HepG2 (cell line): ENCODE measurements around the gene POLQ. TPM values are rescaled to one million over a fixed set of nuclear protein-coding genes. Genes with fewer than 3 reads are reported as not detected.

Experiments used
- ATAC-seq: fragments of 200-7000 bp; cut with Tn5 transposase; 3 replicates; pipeline ENCODE4 v1.9.1; 2020; ENCODE audit warnings: mild to moderate bottlenecking, moderate library complexity
- BruUV-seq: library from RNA; stranded (reverse); fragments of 400-500 nt; replicated peaks from 2 replicates; lab custom pipeline; 2021; lab: Mats Ljungman, UMichigan
- CTCF ChIA-PET: fragments of 300-600 bp; formaldehyde crosslinking; extraction: SDS; loops from one replicate; lab custom pipeline; 2021; ENCODE audit warnings: low total read pairs, inconsistent platforms, low intra/inter-chr PET ratio; lab: Yijun Ruan, JAX
- POLR2A ChIA-PET: fragments of 350-600 bp; sonication (Branson Sonifier 250); formaldehyde crosslinking; loops from one replicate; lab custom pipeline; 2020; ENCODE audit warnings: antibody characterized with exemption, inconsistent platforms; lab: Yijun Ruan, JAX
- DNase-seq: peaks from one replicate; pipeline ENCODE4 v3.0.0-alpha.2; 2015; ENCODE audit warnings: low spot score
- FAIRE-seq: peaks from 3 replicates; lab custom pipeline; 2011; peaks lifted over from hg19 to GRCh38; lab: Jason Lieb, UNC
- H2AFZ ChIP-seq: one replicate; pipeline ENCODE4 v1.6.1; 2011; ENCODE audit warnings: low read length, inconsistent platforms
- H3K27ac ChIP-seq: fragments of 300-600 bp; 3 replicates; pipeline ENCODE4 v1.8.0; 2011; ENCODE audit warnings: mixed run types, mild to moderate bottlenecking, mixed read lengths, low read length, inconsistent platforms; ENCODE audit not compliant: insufficient read depth; ENCODE audit errors: extremely low read length
- H3K27me3 ChIP-seq, 2 experiments: fragments of 200-600 bp in 1 of 2; 2 replicates in 1 of 2; 3 replicates in 1 of 2; pipeline versions ENCODE4 v1.6.0 to v1.8.0; 2011; ENCODE audit warnings: low read length in 2 of 2, mild to moderate bottlenecking in 2 of 2, moderate library complexity in 2 of 2, inconsistent platforms in 1 of 2; ENCODE audit not compliant: insufficient read depth in 2 of 2, control insufficient read depth in 1 of 2
- H3K36me3 ChIP-seq, 2 experiments: fragments of 200-600 bp in 1 of 2; replicated peaks in 1 of 2; 2 replicates in 1 of 2; 3 replicates in 1 of 2; pipeline versions ENCODE4 v1.5.1 to v1.8.0; 2011; ENCODE audit warnings: low read length in 2 of 2, inconsistent platforms in 1 of 2; ENCODE audit not compliant: insufficient read depth in 2 of 2, control insufficient read depth in 1 of 2
- H3K4me1 ChIP-seq: 2 replicates; pipeline ENCODE4 v1.5.1; 2012; ENCODE audit warnings: low read length, inconsistent platforms; ENCODE audit not compliant: insufficient read depth
- H3K4me2 ChIP-seq: 2 replicates; pipeline ENCODE4 v1.6.0; 2011; ENCODE audit warnings: low read depth, low read length, inconsistent platforms
- H3K4me3 ChIP-seq, 3 experiments: fragments of 200-600 bp in 1 of 3; sonication (generic), shearing (Covaris generic) in 1 of 3; replicated peaks in 1 of 3; 2 replicates each; pipeline ENCODE4 v1.5.1; 2011 to 2016; ENCODE audit warnings: low read length in 3 of 3, inconsistent platforms in 2 of 3, low read depth in 2 of 3, mild to moderate bottlenecking in 2 of 3, control low read depth in 1 of 3, mixed read lengths in 1 of 3; ENCODE audit not compliant: insufficient read depth in 1 of 3
- H3K79me2 ChIP-seq: one replicate; pipeline ENCODE4 v1.6.1; 2011; ENCODE audit warnings: low read length, inconsistent platforms; ENCODE audit not compliant: insufficient read depth
- H3K9ac ChIP-seq: 2 replicates; pipeline ENCODE4 v1.6.0; 2011; ENCODE audit warnings: mild to moderate bottlenecking, low read depth, low read length, inconsistent platforms; ENCODE audit not compliant: insufficient read depth
- H3K9me3 ChIP-seq: 2 replicates; pipeline ENCODE4 v1.5.1; 2012; ENCODE audit warnings: mild to moderate bottlenecking, low read length
- H4K20me1 ChIP-seq: 2 replicates; pipeline ENCODE4 v1.6.0; 2011; ENCODE audit warnings: inconsistent platforms, mild to moderate bottlenecking, low read length, moderate library complexity; ENCODE audit not compliant: insufficient read depth
- CENPT ChIP-seq: sonication (generic); formaldehyde crosslinking; IDR thresholded peaks from 2 replicates; pipeline ENCODE4 v1.8.0; 2022; ENCODE audit warnings: low read depth, mild to moderate bottlenecking, moderate library complexity, missing genetic modification reagents
- IKZF4 ChIP-seq: sonication (generic); formaldehyde crosslinking; IDR thresholded peaks from 2 replicates; pipeline ENCODE4 v1.5.1; 2020; ENCODE audit warnings: borderline replicate concordance, mild to moderate bottlenecking, low read depth, missing genetic modification reagents; ENCODE audit errors: not compliant biosample characterization
- KDM3A ChIP-seq: IDR thresholded peaks from 2 replicates; pipeline ENCODE4 v1.6.1; 2018; ENCODE audit warnings: low read depth, missing compliant biosample characterization
- MTA3 ChIP-seq: sonication (generic); formaldehyde crosslinking; IDR thresholded peaks from 2 replicates; pipeline ENCODE4 v1.4.0; 2020; ENCODE audit warnings: missing genetic modification reagents
- SNAPC4 ChIP-seq: sonication (generic); formaldehyde crosslinking; IDR thresholded peaks from 2 replicates; pipeline ENCODE4 v1.4.0; 2020; ENCODE audit warnings: mild to moderate bottlenecking, missing genetic modification reagents
- TBP ChIP-seq: sonication (generic); formaldehyde crosslinking; IDR thresholded peaks from 2 replicates; pipeline ENCODE4 v1.5.0; 2020; ENCODE audit warnings: missing genetic modification reagents
- ZNF414 ChIP-seq: sonication (generic); formaldehyde crosslinking; IDR thresholded peaks from 2 replicates; pipeline ENCODE4 v1.5.0; 2020; ENCODE audit warnings: missing genetic modification reagents
- WGBS: methylation state at CpG from one replicate; pipeline ENCODE4 v1.1.6; 2017; ENCODE audit warnings: low lambda C conversion rate; 5-methylcytosine and 5-hydroxymethylcytosine counted together
- in situ Hi-C: cut with HindIII; loops from 2 replicates; pipeline ENCODE4 v1.10.0; 2017; ENCODE audit warnings: low pct_unique_long_range_greater_than_20kb; ENCODE audit not compliant: extremely low pct_ligation_motif_present
- intact Hi-C: fragments of 100-400 bp; cut with micrococcal nuclease; formaldehyde crosslinking; loops from one replicate; pipeline ENCODE4 v1.10.0; 2022; ENCODE audit not compliant: unreplicated experiment
- polyA plus RNA-seq, 8 experiments: library from polyadenylated mRNA; depleted of rRNA in 3 of 8; stranded (reverse) in 7 of 8; unstranded in 1 of 8; fragments of >200 nt; fragmentation: Illumina TruSeq in 4 of 8; extraction: Trizol in 4 of 8; gene quantifications; 2 replicates each; pipeline versions ENCODE4 v1.2.1 to v1.2.3, GENCODE V29; 2011 to 2016; ENCODE audit warnings: low read depth in 4 of 8, missing spikeins in 1 of 8, mixed read lengths in 1 of 8; ENCODE audit not compliant: insufficient read depth in 1 of 8
- total RNA-seq, 5 experiments: library from RNA; depleted of rRNA; stranded (reverse); fragments of >200 nt; fragmentation: Illumina TruSeq; extraction: Trizol; gene quantifications; 2 replicates each; pipeline ENCODE4 v1.2.3, GENCODE V29; 2016; ENCODE audit warnings: low read depth in 1 of 5

The POLQ gene
- total and polyA plus RNA-seq, 2 of the 13 experiments (the other 11 are each of a cell fraction or from before 2014, with no cell fraction given) = 2.5 to 18.6 TPM

GRCh38 chr3:121481106-121481880 is 64.5 kb downstream of the POLQ start (continued):
- no peak for TF ChIP-seq TBP

GRCh38 chr3:121477589-121477988 is 68.2 kb downstream of the POLQ start:
- Histone ChIP-seq H3K9me3 (no peaks in the 10 kb centered on the region), H4K20me1 (no peaks in the 10 kb centered on the region), H3K4me2 (no peak overlapping the region), H3K27me3 (no peaks in the 10 kb centered on the region), H3K4me3 (no peak overlapping the region), H3K4me1 (no peaks in the 10 kb centered on the region), H3K27ac (no peak overlapping the region), H2AFZ (no peak overlapping the region)
- in situ Hi-C loops = no loop called here
- DNase-seq (no peak), FAIRE-seq (no peak), ATAC-seq (no peak)
- BruUV-seq = no TSS peak
- WGBS = 100% methylated on average over 5 of the region's 5 CpGs
- CTCF ChIA-PET = no interaction called here
- POLR2A ChIA-PET = no interaction called here
- TF ChIP-seq CENPT (CRISPR knock-in tag) (no peak), MTA3 (CRISPR knock-in tag) (no peak), SNAPC4 (CRISPR knock-in tag) (no peak), KDM3A (CRISPR knock-in tag) (no peak), IKZF4 (no peak), ZNF414 (CRISPR knock-in tag) (no peak)
- TF ChIP-seq, all 625 proteins: peak for 0
- intact Hi-C loops = no loop called here
- Histone ChIP-seq H3K9ac (no peak overlapping the region), H3K36me3 (peaks cover 3 to 40% of the 10 kb centered on the region in 2 experiments; a peak in 4 of 5 replicates), H3K79me2 (no peaks in the 10 kb centered on the region)
